Measurements from ENCODE around the gene HOXA4.

DNA sequence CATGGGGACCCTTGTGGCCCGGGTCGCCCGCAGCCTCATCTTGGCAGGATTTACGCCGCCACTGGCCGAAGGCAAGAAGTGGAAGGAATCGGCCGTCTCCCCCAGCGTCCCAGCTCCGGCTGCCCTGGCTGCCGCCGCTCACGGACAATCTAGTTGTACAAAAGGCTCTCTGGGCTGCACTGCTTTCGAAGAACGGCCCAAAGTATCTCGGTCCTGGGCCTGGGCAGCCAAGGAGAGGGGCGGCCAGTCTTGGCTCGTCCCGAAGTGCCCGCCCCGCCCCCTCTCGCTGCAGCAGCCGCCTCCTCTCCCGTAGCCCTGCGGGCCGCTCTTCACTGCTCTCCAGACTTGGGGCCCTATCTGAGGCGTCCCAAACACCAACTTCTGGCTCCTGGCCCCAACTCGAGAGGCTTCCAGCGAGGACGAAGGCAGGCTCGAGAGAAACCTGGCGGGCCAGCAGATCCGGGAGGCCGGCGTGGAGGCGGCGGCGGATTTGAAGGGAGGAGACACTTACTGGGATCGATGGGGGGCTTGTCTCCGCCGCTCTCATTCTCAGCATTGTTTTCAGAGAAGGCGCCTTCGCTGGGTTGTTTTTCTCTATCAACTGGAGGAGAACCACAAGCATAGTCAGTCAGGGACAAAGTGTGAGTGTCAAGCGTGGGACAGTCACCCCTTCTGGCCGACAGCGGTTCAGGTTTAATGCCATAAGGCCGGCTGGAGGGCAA is 34.0 kb upstream of the HOXA4 start:
- TF ChIP-seq EZH2 (IDR thresholded peaks at IDR 0.05): peak; percentile 97
- TF ChIP-seq, protein P1, sequence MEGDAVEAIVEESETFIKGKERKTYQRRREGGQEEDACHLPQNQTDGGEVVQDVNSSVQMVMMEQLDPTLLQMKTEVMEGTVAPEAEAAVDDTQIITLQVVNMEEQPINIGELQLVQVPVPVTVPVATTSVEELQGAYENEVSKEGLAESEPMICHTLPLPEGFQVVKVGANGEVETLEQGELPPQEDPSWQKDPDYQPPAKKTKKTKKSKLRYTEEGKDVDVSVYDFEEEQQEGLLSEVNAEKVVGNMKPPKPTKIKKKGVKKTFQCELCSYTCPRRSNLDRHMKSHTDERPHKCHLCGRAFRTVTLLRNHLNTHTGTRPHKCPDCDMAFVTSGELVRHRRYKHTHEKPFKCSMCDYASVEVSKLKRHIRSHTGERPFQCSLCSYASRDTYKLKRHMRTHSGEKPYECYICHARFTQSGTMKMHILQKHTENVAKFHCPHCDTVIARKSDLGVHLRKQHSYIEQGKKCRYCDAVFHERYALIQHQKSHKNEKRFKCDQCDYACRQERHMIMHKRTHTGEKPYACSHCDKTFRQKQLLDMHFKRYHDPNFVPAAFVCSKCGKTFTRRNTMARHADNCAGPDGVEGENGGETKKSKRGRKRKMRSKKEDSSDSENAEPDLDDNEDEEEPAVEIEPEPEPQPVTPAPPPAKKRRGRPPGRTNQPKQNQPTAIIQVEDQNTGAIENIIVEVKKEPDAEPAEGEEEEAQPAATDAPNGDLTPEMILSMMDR (IDR thresholded peaks at IDR 0.05): peak; percentile 53

All from neural progenitor cell (in vitro differentiated cells).